GM18511 (cell line): Measurements from ENCODE around the gene GPR139.

ENCODE experiments used
- ATAC-seq: cut with Tn5 transposase; IDR thresholded peaks from one replicate; pipeline ENCODE4 v1.9.1; 2021; ENCODE audit warnings: mild to moderate bottlenecking, moderate library complexity; ENCODE audit not compliant: unreplicated experiment

The GPR139 gene

GRCh38 chr16:20073203-20074098 lies at the start of gene GPR139:
Gene GPR139, minus strand, starts transcription at chr16:20073890. Its CDS starts 274 bp downstream, at chr16:20073616.
- ATAC-seq = no peak

- ATAC-seq = no peak
Observed at GRCh38 chr16:20122011-20122410, 48.3 kb upstream of the GPR139 start.

- no peak for ATAC-seq
Observed at GRCh38 chr16:20114356-20114755, 40.7 kb upstream of the GPR139 start.

GRCh38 chr16:20111143-20111542 lies 37.5 kb upstream of the GPR139 start:
- no peak for ATAC-seq

- no peak for ATAC-seq
Observed at GRCh38 chr16:20107083-20107482, 33.4 kb upstream of the GPR139 start.

GRCh38 chr16:20104563-20105183 lies 31.0 kb upstream of the GPR139 start:
- no peak for ATAC-seq

GRCh38 chr16:20102521-20102920 lies 28.8 kb upstream of the GPR139 start:
- ATAC-seq = no peak

GRCh38 chr16:20102021-20102420 lies 28.3 kb upstream of the GPR139 start:
- no peak for ATAC-seq

GRCh38 chr16:20099375-20099774 lies 25.7 kb upstream of the GPR139 start:
- ATAC-seq = no peak

- ATAC-seq = no peak
Observed at GRCh38 chr16:20094157-20094556, 20.5 kb upstream of the GPR139 start.

GRCh38 chr16:20089246-20089965 lies 15.7 kb upstream of the GPR139 start:
- ATAC-seq = no peak

GRCh38 chr16:20084624-20085226 lies 11.0 kb upstream of the GPR139 start:
- ATAC-seq = no peak

GRCh38 chr16:20079106-20079505 lies 5.4 kb upstream of the GPR139 start:
- ATAC-seq = no peak

- ATAC-seq = no peak
Observed at GRCh38 chr16:20075243-20075642, 1.6 kb upstream of the GPR139 start.

- no peak for ATAC-seq
Observed at GRCh38 chr16:20074099-20074991, 655 bp upstream of the GPR139 start.

GRCh38 chr16:20072874-20073202 lies 852 bp downstream of the GPR139 start:
- no peak for ATAC-seq

- no peak for ATAC-seq
Observed at GRCh38 chr16:20072146-20072873, 1.4 kb downstream of the GPR139 start.

- ATAC-seq = no peak
Observed at GRCh38 chr16:20064931-20065330, 8.8 kb downstream of the GPR139 start.

- ATAC-seq = no peak
Observed at GRCh38 chr16:20064520-20064919, 9.2 kb downstream of the GPR139 start.

GRCh38 chr16:20061132-20061531 lies 12.6 kb downstream of the GPR139 start:
- no peak for ATAC-seq
